Measurements from ENCODE around the gene PRKCI. TPM values are rescaled to one million over a fixed set of nuclear protein-coding genes. Genes with fewer than 3 reads are reported as not detected.
"Not testable (repeated sequence)": the region's sequence is repeated elsewhere in the genome, so short reads cannot be mapped to it uniquely, and the experiment has no call there.

PRKCI gene
- total RNA-seq, 3 donors from 2014 or later (not counting 1 experiment from before 2014, with no cell fraction given): 8.4 to 14.4 (median 11.1) TPM

DNA sequence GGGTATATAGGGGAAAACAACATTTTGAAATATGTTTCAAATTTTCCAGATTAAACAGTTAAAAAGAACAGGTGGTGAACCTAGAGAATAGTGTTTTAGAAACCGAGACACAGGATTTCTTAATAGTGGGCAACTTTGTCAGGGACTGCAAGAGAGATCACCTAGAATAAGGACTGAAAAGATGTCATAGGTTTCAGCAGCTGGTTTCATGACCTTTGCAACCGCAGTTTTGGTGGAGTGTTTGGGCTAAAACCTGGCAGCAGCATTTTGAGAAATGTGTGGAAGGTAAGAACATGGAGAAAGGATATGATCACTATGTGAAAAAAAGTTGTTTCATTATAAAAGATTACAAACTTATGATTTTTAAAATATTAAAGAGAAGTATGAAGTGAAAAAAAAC lies 34.9 kb downstream of the PRKCI start:
- ATAC-seq (no peak), DNase-seq (no peak)
- Histone ChIP-seq H3K4me3 (ENCODE audit: low read length) (no peak overlapping the region), H3K4me1 (ENCODE audit: control insufficient read depth, insufficient read depth, low read length) (no peaks in the 10 kb centered on the region), H3K36me3 (ENCODE audit: control insufficient read depth, insufficient read depth, low read length) (peaks cover 12% of the 10 kb centered on the region), H3K27me3 (ENCODE audit: control insufficient read depth, insufficient read depth, low read length) (no peaks in the 10 kb centered on the region), H3K27ac (ENCODE audit: low read length) (no peak overlapping the region), H3K9me3 (ENCODE audit: control insufficient read depth, insufficient read depth, low read length) (no peaks in the 10 kb centered on the region)
- intact Hi-C loops (cut with micrococcal nuclease): no loop called here
- no peaks in the 10 kb centered on the region for H3K36me3 Mint-ChIP-seq
- no peak overlapping the region for H3K27ac Mint-ChIP-seq
- no peaks in the 10 kb centered on the region for H3K9me3 Mint-ChIP-seq
- H3K27me3 Mint-ChIP-seq (ENCODE audit: low read depth in 2 of 2): no peaks in the 10 kb centered on the region
- TF ChIP-seq, protein P1, sequence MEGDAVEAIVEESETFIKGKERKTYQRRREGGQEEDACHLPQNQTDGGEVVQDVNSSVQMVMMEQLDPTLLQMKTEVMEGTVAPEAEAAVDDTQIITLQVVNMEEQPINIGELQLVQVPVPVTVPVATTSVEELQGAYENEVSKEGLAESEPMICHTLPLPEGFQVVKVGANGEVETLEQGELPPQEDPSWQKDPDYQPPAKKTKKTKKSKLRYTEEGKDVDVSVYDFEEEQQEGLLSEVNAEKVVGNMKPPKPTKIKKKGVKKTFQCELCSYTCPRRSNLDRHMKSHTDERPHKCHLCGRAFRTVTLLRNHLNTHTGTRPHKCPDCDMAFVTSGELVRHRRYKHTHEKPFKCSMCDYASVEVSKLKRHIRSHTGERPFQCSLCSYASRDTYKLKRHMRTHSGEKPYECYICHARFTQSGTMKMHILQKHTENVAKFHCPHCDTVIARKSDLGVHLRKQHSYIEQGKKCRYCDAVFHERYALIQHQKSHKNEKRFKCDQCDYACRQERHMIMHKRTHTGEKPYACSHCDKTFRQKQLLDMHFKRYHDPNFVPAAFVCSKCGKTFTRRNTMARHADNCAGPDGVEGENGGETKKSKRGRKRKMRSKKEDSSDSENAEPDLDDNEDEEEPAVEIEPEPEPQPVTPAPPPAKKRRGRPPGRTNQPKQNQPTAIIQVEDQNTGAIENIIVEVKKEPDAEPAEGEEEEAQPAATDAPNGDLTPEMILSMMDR (IDR thresholded peaks at IDR 0.05): no peak
- no peak overlapping the region for H3K4me3 Mint-ChIP-seq
- 83% methylated on average over 2 of the region's 2 CpGs for WGBS (ENCODE audit: insufficient coverage)
- H3K4me1 Mint-ChIP-seq: no peaks in the 10 kb centered on the region

DNA sequence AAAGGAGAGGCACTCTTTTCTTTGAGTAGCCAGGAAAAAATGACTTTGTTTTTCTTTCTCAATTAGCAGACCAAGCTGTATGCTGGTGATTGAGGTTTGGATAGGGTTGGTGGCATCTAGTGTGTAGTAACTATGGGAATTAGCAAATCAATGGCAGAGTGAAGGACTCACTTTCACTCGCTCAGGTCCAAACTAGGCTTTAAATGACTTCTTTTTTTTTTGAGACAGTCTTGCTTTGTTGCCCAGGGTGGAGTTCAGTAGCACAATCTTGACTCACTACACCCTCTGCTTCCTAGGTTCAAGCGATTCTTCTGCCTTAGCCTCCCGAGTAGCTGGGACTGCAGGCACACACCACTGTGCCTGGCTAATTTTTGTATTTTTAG lies 35.9 kb downstream of the PRKCI start:
- Mint-ChIP-seq H3K4me3 (no peak overlapping the region), H3K27me3 (ENCODE audit: low read depth in 2 of 2) (no peaks in the 10 kb centered on the region), H3K36me3 (no peaks in the 10 kb centered on the region), H3K27ac (no peak overlapping the region), H3K9me3 (no peaks in the 10 kb centered on the region), H3K4me1 (no peaks in the 10 kb centered on the region)
- 97% methylated on average over 3 of the region's 3 CpGs for WGBS (ENCODE audit: insufficient coverage)
- no peak for ATAC-seq
- H3K4me3 ChIP-seq (ENCODE audit: low read length): no peak overlapping the region
- TF ChIP-seq, protein P1 (IDR thresholded peaks at IDR 0.05): no peak
- H3K27ac ChIP-seq (ENCODE audit: low read length): no peak overlapping the region
- H3K27me3 ChIP-seq (ENCODE audit: control insufficient read depth, insufficient read depth, low read length): no peaks in the 10 kb centered on the region
- H3K9me3 ChIP-seq (ENCODE audit: control insufficient read depth, insufficient read depth, low read length): no peaks in the 10 kb centered on the region
- no peak for DNase-seq
- no peaks in the 10 kb centered on the region for H3K4me1 ChIP-seq (ENCODE audit: control insufficient read depth, insufficient read depth, low read length)
- peaks cover 12% of the 10 kb centered on the region for H3K36me3 ChIP-seq (ENCODE audit: control insufficient read depth, insufficient read depth, low read length)
- intact Hi-C loops (cut with micrococcal nuclease): no loop called here

DNA sequence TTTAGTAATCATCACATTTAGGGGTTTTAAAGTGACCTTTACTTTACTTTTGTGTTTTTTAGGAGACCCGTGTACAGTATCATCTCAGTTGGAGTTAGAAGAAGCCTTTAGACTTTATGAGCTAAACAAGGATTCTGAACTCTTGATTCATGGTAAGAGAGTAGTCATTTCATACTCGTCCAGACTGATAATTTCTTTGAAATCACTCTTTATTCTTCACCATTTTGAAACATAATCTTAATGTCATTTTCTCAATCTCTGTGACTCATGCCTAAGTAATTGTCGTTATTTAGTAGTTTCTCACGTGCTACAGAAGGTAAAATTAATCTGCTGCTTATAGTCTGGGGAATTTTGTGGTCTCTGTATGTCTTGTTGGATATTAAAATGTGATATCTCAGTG lies 37.7 kb downstream of the PRKCI start:
- Histone ChIP-seq H3K4me1 (ENCODE audit: control insufficient read depth, insufficient read depth, low read length) (no peaks in the 10 kb centered on the region), H3K27ac (ENCODE audit: low read length) (no peak overlapping the region), H3K9me3 (ENCODE audit: control insufficient read depth, insufficient read depth, low read length) (no peaks in the 10 kb centered on the region), H3K27me3 (ENCODE audit: control insufficient read depth, insufficient read depth, low read length) (no peaks in the 10 kb centered on the region), H3K4me3 (ENCODE audit: low read length) (no peak overlapping the region), H3K36me3 (ENCODE audit: control insufficient read depth, insufficient read depth, low read length) (peaks cover 19% of the 10 kb centered on the region)
- no peak for ATAC-seq
- no peak for DNase-seq
- intact Hi-C loops (cut with micrococcal nuclease): no loop called here
- H3K27ac Mint-ChIP-seq: no peak overlapping the region
- H3K9me3 Mint-ChIP-seq: no peaks in the 10 kb centered on the region
- no peaks in the 10 kb centered on the region for H3K4me1 Mint-ChIP-seq
- 82% methylated on average over 2 of the region's 4 CpGs for WGBS (ENCODE audit: insufficient coverage)
- no peak overlapping the region for H3K4me3 Mint-ChIP-seq
- no peaks in the 10 kb centered on the region for H3K27me3 Mint-ChIP-seq (ENCODE audit: low read depth in 2 of 2)
- no peaks in the 10 kb centered on the region for H3K36me3 Mint-ChIP-seq
- TF ChIP-seq, protein P1 (IDR thresholded peaks at IDR 0.05): no peak

DNA sequence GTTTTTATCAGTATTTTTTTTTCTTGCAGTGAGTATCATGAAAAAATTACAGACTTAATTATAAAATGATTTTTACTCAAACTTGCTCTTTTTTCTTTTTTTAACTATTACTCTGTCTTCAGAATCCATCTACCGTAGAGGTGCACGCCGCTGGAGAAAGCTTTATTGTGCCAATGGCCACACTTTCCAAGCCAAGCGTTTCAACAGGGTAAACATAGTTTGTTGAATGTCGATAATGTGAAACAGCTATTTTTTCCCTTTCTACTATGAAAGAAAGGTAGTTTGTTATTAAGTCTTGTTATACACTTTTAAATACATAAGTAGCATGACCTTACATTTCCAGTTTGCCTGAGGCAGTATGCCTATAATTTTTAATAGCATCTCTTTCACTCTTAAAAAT lies 45.6 kb downstream of the PRKCI start:
- no peak for ATAC-seq
- Mint-ChIP-seq H3K27ac (no peak overlapping the region), H3K4me3 (no peak overlapping the region), H3K9me3 (no peaks in the 10 kb centered on the region), H3K4me1 (no peaks in the 10 kb centered on the region), H3K36me3 (no peaks in the 10 kb centered on the region), H3K27me3 (ENCODE audit: low read depth in 2 of 2) (no peaks in the 10 kb centered on the region)
- intact Hi-C loops (cut with micrococcal nuclease): no loop called here
- WGBS (ENCODE audit: insufficient coverage): 100% methylated on average over 3 of the region's 5 CpGs
- DNase-seq: no peak
- H3K9me3 ChIP-seq (ENCODE audit: control insufficient read depth, insufficient read depth, low read length): no peaks in the 10 kb centered on the region
- H3K4me1 ChIP-seq (ENCODE audit: control insufficient read depth, insufficient read depth, low read length): no peaks in the 10 kb centered on the region
- H3K27ac ChIP-seq (ENCODE audit: low read length): no peak overlapping the region
- no peaks in the 10 kb centered on the region for H3K27me3 ChIP-seq (ENCODE audit: control insufficient read depth, insufficient read depth, low read length)
- TF ChIP-seq, protein P1 (IDR thresholded peaks at IDR 0.05): no peak
- no peak overlapping the region for H3K4me3 ChIP-seq (ENCODE audit: low read length)
- peaks cover 14% of the 10 kb centered on the region for H3K36me3 ChIP-seq (ENCODE audit: control insufficient read depth, insufficient read depth, low read length)

DNA sequence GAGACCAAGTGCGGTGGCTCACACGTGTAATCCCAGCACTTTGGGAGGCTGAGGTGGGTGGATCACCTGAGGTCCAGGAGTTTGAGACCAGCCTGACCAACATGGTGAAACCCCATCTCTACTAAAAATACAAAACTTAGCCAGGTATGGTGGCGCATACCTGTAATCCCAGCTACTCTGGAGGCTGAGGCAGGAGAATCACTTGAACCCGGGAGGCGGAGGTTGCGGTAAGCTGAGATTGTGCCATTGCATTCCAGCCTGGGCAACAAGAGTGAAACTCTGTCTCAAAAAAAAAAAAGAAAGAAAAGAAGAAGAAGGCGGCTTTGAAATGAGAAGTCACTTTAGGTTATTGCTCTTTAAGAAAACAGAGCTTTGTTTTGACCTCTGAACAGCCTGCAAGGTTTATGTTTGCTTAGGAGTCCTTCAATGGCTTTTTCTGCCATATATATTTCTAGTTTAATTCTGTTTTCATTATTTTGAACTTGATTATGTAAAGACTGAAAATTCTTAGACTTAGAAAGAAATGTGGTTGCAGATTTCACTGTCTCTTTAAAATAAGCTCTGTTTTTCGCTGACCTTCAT lies 47.5 kb downstream of the PRKCI start:
- WGBS (ENCODE audit: insufficient coverage): 93% methylated on average over 8 of the region's 8 CpGs
- H3K27me3 ChIP-seq (ENCODE audit: control insufficient read depth, insufficient read depth, low read length); H3K36me3 Mint-ChIP-seq; ATAC-seq; H3K4me3 Mint-ChIP-seq; intact Hi-C loops (cut with micrococcal nuclease); H3K27ac ChIP-seq (ENCODE audit: low read length); H3K4me3 ChIP-seq (ENCODE audit: low read length); DNase-seq; H3K4me1 ChIP-seq (ENCODE audit: control insufficient read depth, insufficient read depth, low read length); H3K9me3 Mint-ChIP-seq; H3K9me3 ChIP-seq (ENCODE audit: control insufficient read depth, insufficient read depth, low read length); H3K27ac Mint-ChIP-seq; H3K27me3 Mint-ChIP-seq (ENCODE audit: low read depth in 2 of 2); H3K4me1 Mint-ChIP-seq: not testable (repeated sequence)
- peaks cover 11% of the 10 kb centered on the region for H3K36me3 ChIP-seq (ENCODE audit: control insufficient read depth, insufficient read depth, low read length)
